Activated CD4-positive, alpha-beta T cell treated with anti-CD3 and anti-CD28 coated beads for 4 hours (primary cell): ENCODE data around the gene USP32.
"Not testable (repeated sequence)": the region's sequence is repeated elsewhere in the genome, so short reads cannot be mapped to it uniquely, and the experiment has no call there.

Experiments used
- DNase-seq, 2 donors: peaks; one replicate each; pipeline ENCODE4 v3.0.0-alpha.2; 2020

Gene USP32

DNA sequence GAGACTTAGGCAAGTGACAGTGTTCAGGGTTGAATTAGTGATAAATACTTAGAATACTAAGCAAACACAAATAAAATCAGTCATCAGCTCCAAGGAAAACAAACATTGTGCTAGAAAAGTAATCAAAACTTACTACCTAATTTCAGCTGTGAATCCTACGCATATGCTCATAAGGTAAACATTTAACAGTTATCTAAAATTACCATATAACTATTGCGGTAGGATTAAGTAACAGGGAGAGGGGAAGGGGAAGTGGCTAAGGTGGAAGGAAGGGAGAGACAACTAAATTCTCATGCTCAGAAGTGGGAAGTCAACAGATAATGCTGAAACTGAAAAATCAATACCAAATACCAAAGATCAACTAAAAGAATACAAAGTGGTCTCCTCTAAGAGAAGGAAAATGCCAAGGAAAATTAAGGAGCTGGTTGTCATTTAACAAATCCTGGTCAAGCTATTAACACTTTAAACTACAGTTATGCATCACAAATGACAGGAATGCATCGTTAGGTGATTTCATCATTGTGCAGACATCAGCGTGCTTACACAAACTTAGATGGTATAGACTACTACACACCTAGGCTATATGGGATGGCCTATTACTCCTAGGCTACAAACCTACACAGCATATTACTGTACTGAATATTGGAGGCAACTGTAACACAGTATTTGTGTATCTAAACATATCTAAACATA, 20.0 kb downstream of the USP32 start:
- DNase-seq = no peak

DNA sequence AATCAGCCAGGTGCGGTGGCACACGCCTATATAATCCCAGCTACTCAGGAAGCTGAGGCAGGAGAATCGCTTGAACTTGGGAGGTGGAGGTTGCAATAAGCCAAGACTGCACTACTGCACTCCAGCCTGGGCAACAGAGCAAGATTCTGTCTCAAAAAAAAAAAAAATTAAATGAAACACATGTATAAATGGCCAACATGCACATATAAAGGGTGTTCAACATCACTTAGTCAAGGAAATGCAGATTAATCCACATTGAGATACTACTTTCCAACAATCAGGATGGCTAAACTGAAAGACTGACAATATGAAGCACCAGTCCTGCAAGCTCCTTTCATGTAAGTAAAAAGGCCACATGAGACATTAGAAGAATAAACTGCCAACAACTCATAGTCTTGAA, 20.5 kb downstream of the USP32 start:
- DNase-seq = no peak

GRCh38 chr17:60369727-60370126, 22.2 kb downstream of the USP32 start:
- no peak for DNase-seq

DNA sequence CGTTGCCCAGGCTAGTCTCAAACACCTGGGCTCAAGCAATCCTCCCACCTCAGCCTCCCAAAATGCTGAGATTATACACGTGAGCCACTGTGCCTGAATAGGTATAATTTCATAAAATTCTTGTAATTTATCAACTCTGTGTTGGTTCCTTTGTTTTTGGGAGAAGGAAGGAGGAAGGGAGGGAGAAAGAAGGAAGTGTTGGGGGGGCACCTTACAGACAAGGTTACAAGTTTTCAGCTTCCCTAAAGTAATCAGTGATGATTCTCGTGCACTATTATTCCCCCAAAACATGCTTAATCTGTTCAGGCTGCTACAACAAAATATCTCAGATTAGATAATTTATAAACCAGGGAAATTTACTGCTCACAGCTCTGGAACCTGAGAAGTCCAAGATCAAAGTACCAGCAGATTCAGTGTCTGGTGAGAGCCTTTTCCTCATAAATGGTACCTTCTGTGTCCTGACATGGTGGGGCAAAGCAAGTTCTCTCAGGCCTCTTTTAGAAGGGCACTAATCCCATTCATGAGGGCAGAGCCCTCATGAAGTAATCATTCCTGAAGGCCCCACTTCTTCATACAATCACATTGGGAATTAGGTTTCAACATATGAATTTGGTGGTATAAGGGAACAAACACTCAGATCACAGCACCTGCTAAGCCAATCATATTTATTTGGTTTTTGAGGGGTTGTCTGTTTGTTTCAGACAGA, 28.1 kb downstream of the USP32 start:
- DNase-seq = no peak

DNA sequence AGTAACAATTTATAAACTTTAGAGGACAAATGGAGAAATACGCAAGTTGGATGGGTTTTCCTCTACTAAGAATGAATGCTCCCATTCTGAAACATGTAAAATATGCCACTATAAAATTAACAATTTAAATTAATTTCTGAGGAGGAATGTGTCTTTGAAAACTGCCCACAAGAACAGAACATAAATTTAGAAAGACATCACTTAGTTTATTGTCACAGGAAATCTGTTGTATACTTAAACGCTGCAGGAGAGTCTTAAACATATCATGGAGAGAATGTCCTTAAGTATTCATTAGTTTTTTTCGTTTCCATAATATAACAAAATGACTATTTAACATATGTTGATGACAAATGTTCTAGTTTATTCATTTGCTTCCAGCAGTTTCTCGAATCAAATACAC, 29.6 kb downstream of the USP32 start:
- DNase-seq = no peak

DNA sequence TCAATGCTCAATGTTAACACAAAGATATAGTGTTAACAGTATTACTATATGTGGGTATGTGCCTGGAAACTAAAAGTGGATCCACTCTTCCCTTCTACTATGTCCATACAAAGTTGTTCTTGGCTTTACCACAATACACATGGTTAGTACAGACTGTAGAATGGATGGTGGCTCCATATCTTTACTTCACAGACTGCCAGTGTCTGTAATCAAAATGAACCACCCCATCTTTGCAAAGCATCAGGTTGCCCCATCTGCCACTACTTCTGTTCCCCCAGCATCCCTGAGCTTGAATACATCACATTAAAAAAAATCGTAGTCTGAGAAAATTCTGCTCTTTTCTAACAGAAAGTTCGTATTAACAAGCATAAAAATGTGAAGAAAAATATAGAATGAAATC, 30.0 kb downstream of the USP32 start:
- DNase-seq = no peak

- no peak for DNase-seq
These were observed 32.5 kb downstream of the USP32 start for GRCh38 chr17:60359415-60359814.

GRCh38 chr17:60358606-60359225, 33.2 kb downstream of the USP32 start:
- DNase-seq = no peak

DNA sequence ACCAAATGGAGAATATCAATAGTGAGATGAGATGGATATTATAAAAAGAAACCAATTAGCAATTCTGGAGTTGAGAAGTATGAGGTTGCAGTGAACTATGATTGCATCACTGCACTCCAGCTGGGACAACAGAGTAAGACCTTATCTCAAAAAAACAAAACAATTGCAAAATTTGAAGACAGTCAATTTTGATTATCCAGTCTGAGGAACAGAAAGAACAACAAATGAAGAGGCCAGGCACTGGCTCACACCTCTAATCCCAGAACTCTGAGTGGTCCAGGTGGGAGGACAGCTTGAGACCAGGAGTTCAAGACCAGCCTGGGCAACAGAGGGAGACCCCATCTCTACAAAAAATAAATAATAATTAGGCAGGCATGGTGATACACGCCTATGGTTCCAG, 35.0 kb downstream of the USP32 start:
- no peak for DNase-seq

DNA sequence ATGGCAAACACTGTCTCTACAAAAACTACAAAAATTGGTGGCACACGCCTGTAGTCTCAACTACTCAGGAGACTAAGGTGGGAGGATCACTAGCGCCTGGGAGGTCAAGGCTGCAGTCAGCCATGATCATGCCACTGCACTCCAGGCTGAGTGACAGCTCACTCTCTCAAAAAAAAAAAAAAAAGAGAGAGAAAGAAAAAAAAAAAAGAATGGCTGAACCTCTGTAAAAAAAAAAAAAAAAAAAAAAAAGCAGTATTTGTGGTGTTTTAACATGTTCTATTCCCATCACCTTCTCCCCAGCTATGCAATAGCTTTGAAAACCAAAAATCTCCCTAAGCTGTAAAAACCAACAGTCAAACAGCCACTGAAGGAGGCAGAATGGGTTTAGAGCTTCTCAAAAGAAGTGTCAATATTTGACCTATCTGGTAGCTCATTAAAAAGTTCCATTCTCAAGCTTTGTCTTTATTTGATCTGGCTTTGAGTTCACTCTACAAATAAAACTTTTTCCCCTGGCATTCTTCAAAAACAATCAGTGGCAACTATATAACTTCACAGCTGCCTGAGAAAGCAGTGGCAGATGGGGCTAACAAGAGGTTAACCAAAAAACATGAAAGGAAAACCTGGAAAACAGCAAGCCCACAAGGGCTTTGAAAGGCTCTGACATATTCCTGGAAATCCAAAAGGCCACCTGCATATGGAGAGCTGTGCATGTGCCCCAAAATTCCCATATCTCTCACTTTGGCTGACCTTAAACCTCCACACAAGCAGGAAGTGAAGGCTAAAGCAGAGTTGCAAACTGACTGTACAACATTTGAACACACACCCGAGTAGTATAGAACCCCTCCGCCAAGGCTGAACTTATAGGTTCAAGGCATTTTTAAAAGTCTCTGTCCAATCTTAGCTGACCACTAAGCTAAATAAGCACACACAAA, 36.0 kb downstream of the USP32 start:
- DNase-seq = no peak

DNA sequence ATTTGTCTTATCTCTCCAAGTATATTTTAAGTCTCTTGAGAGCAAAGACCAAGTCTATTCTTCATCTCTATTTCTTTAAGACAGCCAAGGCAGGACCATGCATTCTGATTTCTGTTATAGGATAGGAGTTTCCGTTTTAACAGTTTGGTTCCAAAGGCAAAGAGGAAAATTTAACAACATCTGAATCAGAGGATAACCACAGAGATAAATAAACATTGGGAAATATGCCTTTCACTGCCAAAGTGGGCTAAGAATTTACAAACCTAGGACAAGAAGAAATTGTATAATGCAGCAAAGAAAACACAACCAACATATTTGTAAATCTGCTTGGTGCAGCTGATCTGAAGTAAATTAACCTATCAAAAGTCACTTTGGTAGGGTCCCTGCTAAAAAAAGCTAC, 37.7 kb downstream of the USP32 start:
- no peak for DNase-seq

DNA sequence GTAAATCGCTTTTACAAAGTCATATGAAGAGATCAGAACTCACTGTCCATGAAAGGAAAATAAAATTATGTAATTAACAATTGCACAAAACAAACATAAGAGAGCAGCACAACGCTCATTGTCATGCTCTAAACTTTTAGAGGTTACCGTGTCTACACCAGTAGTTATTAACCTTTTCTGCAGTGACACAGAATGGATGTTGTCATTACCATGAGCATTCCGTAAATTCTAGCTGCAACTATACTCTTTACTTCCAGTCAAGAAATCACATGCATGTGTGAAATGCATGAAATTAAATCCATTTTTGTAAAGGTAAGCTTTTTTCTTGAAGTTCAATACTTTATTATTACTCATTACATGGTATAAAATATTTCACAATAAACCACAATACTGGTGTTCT, 38.2 kb downstream of the USP32 start:
- DNase-seq = no peak

- DNase-seq = no peak
These were observed 39.4 kb downstream of the USP32 start for GRCh38 chr17:60352569-60352968.

DNA sequence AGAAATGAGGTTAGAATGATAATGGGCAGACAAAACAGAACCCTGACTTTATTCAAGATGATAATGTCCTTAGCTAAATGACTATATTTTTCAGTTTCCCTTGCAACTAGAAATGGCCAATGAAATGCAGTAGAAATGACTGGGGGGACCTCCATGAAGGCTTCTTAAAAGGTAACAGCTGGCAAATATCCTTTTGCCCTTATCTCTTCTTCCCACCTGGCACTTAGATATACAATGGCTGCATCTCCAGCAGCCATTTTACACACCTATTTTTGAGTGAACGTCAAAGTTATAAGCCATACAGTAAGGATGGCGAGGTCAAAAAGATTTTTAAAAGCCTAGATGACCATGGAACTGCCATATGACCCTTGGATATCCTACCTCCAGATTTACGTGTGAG, 39.9 kb downstream of the USP32 start:
- no peak for DNase-seq

DNA sequence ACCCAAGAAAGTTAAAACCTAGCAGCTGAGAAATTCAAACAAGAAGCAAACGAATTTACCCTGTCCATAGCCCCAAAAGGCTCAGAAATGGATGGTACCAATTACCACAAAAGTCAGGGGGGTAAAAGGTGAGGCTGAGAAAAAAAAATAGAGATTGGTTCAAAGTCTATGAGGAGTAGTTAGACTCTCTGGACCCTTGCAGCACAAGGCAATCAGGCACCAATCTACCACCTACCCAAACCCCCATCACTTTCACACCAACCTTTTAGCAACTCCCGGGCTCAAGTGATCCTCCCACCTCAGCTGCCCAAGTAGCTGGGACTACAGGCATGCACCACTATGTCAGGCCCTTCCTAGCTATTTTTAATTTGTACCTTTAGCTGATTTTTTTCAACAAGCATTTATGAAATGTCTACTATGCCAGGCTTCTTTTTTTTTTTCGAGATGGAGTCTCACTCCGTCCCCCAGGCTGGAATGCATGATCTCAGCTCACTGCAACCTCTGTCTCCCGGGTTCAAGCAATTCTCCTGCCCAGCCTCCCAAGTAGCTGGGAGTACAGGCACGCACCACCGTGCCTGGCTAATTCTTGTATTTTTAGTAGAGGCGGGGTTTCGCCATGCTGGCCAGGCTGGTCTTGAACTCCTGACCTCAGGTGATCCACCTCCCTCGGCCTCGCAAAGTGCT, 40.8 kb downstream of the USP32 start:
- DNase-seq = no peak

DNA sequence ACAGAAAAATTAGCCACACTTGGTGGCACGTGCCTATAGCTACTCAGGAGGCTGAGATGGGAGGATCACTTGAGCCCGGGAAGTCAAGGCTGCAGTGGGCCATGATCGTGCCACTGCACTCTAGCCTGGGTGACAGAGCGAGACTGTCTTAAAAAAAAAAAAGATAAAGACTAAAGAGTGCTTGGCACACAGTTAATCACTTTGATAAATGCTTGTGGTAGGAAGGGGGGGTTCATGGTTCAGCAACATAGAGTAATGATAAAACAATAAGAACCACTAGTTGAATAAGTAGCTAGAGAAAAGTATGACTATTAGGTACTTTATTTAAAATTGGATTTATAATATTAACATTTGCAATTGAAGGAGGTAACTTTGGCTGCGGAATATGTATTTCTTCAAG, 43.3 kb downstream of the USP32 start:
- DNase-seq = no peak

GRCh38 chr17:60345233-60345632, 46.7 kb downstream of the USP32 start:
- no peak for DNase-seq

DNA sequence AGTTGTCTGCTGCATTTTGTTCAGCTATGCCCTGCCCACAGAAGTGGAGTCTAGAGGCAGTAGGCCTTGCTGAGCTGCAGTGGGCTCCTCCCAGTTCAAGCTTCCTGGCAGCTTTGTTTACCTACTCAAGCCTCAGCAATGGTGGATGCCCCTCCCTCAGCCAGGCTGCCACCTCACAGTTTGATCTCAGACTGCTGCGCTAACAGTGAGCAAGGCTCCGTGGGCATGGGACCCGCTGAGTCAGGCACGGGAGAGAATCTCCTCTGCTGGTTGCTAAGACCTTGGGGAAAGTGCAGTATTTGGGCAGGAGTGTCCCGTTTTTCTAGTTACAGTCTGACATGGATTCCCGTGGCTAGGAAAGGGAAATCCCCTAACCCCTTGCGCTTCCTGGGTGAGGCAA, 49.4 kb downstream of the USP32 start:
- DNase-seq = peak in 1 of 2 donors; percentile 17

DNA sequence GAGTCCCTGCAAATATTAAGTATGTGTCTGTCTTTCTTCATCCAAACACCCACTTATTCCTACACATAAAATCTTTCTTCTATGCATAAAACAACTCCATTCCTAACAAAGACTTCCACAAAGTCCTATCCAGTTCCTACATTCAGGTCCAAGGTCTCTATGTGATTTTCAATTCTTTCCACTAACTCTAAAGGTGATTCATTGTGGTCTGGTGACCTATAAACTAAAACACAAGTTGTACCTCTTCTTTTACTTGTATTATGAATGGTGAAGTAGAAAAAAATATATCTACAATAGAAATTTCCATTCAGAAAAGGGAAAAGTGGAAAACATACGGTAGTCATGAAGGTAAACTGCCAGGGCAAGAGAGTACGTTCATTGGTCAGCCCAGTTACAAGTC, 56.6 kb downstream of the USP32 start:
- DNase-seq = no peak

DNA sequence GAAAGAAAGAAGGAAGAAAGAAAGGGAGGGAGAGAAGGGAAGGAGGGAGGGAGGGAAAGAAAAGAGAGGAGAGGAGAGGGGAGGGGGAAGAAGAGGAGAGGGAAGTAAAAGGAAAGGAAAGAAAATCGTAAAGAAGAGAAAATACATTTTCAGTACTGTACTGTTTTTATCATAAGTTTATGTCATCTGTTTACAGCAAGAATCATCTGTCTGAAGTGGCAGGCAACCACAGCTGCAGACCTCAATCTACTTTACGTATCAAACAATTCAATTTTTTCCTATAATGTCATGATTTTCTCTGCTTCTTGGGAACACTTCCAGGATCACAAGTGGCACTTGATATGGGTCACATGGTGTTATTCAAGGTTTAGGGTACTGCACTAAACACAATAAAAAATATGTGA, 58.3 kb downstream of the USP32 start:
- no peak for DNase-seq

GRCh38 chr17:60333072-60333471, 58.9 kb downstream of the USP32 start:
- DNase-seq = not testable (repeated sequence)

DNA sequence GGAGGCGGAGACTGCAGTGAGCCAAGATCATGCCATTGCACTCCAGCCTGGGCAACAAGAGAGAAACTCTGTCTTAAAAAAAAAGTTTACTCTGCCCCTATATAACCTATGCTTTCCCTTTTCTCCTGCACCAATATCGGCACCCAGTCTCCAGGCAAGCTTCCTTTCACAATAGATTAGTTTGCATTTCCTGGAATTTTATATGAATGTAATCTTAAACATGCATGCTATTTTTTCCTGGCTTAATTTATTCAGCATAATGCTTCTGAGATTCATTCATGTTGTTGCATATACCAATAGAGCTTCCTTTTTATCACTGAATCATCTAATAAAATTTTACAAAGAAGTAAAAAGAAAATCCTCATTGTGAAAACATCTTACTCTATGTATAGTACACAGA, 59.4 kb downstream of the USP32 start:
- DNase-seq = no peak

DNA sequence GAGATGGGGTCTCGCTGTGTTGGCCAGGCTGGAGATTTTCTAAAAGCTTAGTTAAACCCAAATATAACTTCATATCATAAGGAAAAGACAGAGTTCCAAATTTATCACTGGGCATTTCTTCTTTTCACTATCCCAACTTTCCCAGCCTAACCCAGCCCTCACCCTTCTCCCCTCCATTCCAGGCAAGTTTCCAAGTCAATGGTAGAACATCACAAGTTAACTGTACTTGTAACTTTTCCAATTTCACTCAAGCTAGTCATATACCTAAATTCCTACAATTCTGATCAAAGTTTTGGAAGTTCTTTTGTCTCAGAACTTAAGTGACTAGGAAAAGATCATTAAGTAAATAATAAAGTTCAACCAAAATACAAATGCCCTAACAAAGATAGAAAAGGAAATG, 61.2 kb downstream of the USP32 start:
- DNase-seq = no peak
